Mesothelial cell of epicardium (in vitro differentiated cells): ENCODE data around the gene SCN1B. TPM values are rescaled to one million over a fixed set of nuclear protein-coding genes. Genes with fewer than 3 reads are reported as not detected.

Source experiments
- DNase-seq, 2 experiments: peaks; one replicate each; pipeline ENCODE4 v3.0.0; 2021; ENCODE audit warnings: low spot score in 2 of 2; ENCODE audit not compliant: unreplicated experiment in 2 of 2
- H3K27ac Mint-ChIP-seq: 2 replicates; pipeline ENCODE4 v1.8.0; 2021; ENCODE audit warnings: mixed read lengths
- H3K27me3 Mint-ChIP-seq: 2 replicates; pipeline ENCODE4 v1.8.0; 2021; ENCODE audit warnings: low read depth, mixed read lengths
- H3K36me3 Mint-ChIP-seq: 2 replicates; pipeline ENCODE4 v1.8.0; 2021; ENCODE audit warnings: mixed read lengths
- H3K4me1 Mint-ChIP-seq: 2 replicates; pipeline ENCODE4 v1.8.0; 2021; ENCODE audit warnings: mixed read lengths
- H3K4me3 Mint-ChIP-seq: 2 replicates; pipeline ENCODE4 v1.8.0; 2021; ENCODE audit warnings: mild to moderate bottlenecking, moderate library complexity, mixed read lengths
- H3K9me3 Mint-ChIP-seq: 2 replicates; pipeline ENCODE4 v1.8.0; 2021; ENCODE audit warnings: mixed read lengths
- total RNA-seq: library from RNA; stranded (reverse); gene quantifications from 3 replicates; pipeline ENCODE4 v1.2.1, GENCODE V29; 2021
- TF ChIP-seq, protein P1 (sequence below): fragments of 200-600 bp; sonication (generic); IDR thresholded peaks from one replicate; pipeline ENCODE4 v1.5.0; 2021; ENCODE audit warnings: antibody characterized with exemption; ENCODE audit not compliant: unreplicated experiment

The SCN1B gene
- total RNA-seq, 1 donor from 2014 or later: 2.8 TPM

DNA sequence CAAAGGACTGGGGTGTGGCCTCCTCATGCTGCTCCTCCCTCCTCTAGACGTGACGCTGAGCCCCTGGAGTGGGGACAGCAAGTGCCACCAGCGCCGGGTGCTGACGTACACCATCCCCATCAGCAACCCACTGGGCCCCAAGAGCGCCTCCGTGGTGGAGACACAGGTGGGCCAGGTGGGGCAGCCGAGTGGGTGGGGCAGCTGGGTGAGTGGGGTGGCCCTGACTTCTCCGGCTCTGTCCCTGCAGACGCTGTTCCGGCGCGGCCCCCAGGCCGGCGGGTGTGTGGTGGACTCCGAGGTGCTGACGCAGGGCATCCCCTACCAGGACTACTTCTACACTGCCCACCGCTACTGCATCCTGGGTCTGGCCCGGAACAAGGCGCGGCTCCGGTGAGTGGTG is 11.1 kb upstream of the SCN1B start:
- Mint-ChIP-seq H3K4me1 (no peaks in the 10 kb centered on the region), H3K27ac (no peak overlapping the region), H3K4me3 (no peak overlapping the region), H3K27me3 (no peaks in the 10 kb centered on the region), H3K9me3 (no peaks in the 10 kb centered on the region), H3K36me3 (peaks cover 42% of the 10 kb centered on the region)
- TF ChIP-seq, protein P1, sequence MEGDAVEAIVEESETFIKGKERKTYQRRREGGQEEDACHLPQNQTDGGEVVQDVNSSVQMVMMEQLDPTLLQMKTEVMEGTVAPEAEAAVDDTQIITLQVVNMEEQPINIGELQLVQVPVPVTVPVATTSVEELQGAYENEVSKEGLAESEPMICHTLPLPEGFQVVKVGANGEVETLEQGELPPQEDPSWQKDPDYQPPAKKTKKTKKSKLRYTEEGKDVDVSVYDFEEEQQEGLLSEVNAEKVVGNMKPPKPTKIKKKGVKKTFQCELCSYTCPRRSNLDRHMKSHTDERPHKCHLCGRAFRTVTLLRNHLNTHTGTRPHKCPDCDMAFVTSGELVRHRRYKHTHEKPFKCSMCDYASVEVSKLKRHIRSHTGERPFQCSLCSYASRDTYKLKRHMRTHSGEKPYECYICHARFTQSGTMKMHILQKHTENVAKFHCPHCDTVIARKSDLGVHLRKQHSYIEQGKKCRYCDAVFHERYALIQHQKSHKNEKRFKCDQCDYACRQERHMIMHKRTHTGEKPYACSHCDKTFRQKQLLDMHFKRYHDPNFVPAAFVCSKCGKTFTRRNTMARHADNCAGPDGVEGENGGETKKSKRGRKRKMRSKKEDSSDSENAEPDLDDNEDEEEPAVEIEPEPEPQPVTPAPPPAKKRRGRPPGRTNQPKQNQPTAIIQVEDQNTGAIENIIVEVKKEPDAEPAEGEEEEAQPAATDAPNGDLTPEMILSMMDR: no peak
- no peak for DNase-seq

DNA sequence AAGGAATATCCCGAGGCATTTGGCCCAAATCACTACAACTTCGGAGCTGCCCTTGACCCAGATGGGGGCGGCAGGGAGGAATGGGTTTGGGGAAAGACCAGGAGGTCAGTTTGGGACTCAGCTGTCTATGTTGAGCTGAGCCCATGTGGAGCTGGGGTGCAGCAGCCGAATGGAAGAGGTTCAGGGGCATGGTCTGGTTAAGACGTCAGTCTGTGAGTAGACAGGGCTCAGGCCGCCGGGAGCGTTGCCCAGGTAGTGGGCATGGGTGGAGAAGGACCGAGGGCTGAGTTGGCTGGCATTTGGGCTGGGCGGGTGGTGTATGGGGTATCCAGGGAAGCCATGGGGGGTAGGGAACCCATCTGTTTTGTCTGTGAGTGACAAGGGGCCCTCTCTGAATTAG is 9.3 kb upstream of the SCN1B start:
- Mint-ChIP-seq H3K4me1 (no peaks in the 10 kb centered on the region), H3K9me3 (no peaks in the 10 kb centered on the region), H3K27ac (no peak overlapping the region), H3K36me3 (peaks cover 32% of the 10 kb centered on the region), H3K4me3 (no peak overlapping the region), H3K27me3 (no peaks in the 10 kb centered on the region)
- DNase-seq: no peak
- TF ChIP-seq, protein P1: no peak

DNA sequence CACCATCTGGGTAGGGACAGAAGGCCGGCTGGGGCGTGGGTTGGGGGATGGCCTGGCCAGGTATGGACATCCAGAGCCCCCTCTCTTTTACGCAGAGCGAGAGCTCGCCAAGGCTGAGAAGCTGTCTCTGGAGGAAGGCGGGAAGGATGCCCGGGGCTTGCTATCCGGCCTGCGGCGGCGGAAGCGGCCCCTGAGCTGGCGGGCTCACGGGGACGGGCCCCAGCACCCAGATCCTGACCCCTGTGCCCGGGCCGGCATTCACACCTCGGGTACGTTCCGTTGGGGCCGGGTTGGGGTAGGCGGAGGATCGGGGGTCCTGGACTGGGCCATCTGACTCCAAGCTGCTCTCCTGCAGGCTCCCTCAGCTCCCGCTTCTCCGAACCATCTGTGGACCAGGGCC is 8.7 kb upstream of the SCN1B start:
- H3K4me3 Mint-ChIP-seq: no peak overlapping the region
- no peaks in the 10 kb centered on the region for H3K9me3 Mint-ChIP-seq
- H3K27me3 Mint-ChIP-seq: no peaks in the 10 kb centered on the region
- TF ChIP-seq, protein P1: no peak
- no peaks in the 10 kb centered on the region for H3K4me1 Mint-ChIP-seq
- DNase-seq: no peak
- H3K27ac Mint-ChIP-seq: no peak overlapping the region
- peaks cover 31% of the 10 kb centered on the region for H3K36me3 Mint-ChIP-seq

DNA sequence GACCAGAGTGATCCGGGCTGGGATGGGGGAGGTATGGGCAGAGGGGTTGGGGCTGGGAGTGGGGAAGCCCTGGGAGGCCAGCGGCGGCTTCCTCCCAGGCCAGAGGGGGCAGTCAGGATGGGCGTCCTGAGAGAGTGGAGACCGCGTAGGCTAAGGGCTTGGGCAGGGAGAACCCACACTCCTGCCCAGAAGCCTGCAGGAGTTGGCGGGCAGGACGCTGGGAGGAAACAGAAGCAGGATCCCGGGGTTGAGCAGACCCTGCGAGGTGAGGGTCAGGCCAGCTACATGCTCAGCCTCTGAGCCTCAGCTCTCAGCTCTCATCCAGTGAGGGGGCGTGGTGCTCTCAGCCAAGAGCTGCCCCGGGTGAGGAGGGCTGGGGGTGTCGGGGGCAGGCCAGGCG is 7.8 kb upstream of the SCN1B start:
- Mint-ChIP-seq H3K27ac (no peak overlapping the region), H3K27me3 (no peaks in the 10 kb centered on the region), H3K4me3 (no peak overlapping the region), H3K36me3 (peaks cover 33% of the 10 kb centered on the region), H3K9me3 (no peaks in the 10 kb centered on the region), H3K4me1 (no peaks in the 10 kb centered on the region)
- DNase-seq: no peak
- TF ChIP-seq, protein P1: no peak

DNA sequence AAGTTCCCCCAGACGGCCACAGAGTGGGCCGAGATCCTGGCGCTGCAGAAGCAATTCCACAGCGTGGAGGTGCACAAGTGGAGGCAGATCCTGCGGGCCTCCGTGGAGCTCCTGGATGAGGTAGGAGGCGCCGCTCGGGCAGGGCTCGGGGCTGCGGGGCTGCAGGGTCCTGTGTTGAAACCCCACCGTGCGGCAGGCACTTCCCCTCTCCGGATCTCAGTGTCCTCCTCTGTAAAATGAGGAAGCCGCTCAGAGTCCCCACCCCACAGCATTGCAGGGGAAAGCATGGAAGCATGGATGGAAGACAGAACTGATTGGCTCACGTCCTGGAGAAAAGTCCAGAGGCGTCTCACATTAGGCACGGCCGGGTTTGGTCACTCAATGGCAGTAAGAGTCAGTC is 6.8 kb upstream of the SCN1B start:
- TF ChIP-seq, protein P1: no peak
- no peak for DNase-seq
- no peak overlapping the region for H3K27ac Mint-ChIP-seq
- no peaks in the 10 kb centered on the region for H3K9me3 Mint-ChIP-seq
- H3K36me3 Mint-ChIP-seq: peaks cover 34% of the 10 kb centered on the region
- H3K27me3 Mint-ChIP-seq: peaks cover 2% of the 10 kb centered on the region
- no peaks in the 10 kb centered on the region for H3K4me1 Mint-ChIP-seq
- no peak overlapping the region for H3K4me3 Mint-ChIP-seq

DNA sequence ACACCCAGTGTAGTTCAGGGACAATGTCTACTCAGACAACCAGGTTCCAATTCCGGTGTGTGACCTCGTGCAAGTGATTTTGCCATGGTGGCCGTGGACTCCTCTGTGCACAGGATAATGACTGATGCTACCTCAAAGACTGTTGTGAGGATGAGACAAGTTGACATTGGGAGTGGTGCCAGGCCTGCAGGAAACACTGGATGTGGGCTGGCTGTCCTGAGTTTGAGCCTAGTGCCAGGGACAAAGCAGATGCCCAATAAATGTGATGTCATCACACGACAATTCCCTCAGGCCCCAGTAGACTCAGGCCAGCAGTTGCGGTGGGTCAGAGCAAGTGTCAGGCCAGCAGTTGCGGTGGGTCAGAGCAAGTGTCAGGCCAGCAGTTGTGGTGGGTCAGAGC is 6.2 kb upstream of the SCN1B start:
- peaks cover 33% of the 10 kb centered on the region for H3K36me3 Mint-ChIP-seq
- no peak overlapping the region for H3K27ac Mint-ChIP-seq
- no peaks in the 10 kb centered on the region for H3K4me1 Mint-ChIP-seq
- no peak overlapping the region for H3K4me3 Mint-ChIP-seq
- H3K27me3 Mint-ChIP-seq: peaks cover 4% of the 10 kb centered on the region
- DNase-seq: no peak
- H3K9me3 Mint-ChIP-seq: no peaks in the 10 kb centered on the region
- TF ChIP-seq, protein P1: no peak
